Activated CD8-positive, alpha-beta memory T cell treated with anti-CD3 and anti-CD28 coated beads, Interleukin-2, amount 50 U/mL, for 1 hour (primary cell): ENCODE measurements around the gene SVBP.

Experiments used
- DNase-seq: peaks from one replicate; pipeline ENCODE4 v3.0.0-alpha.2; 2020; ENCODE audit errors: extremely low read depth

Gene SVBP

GRCh38 chr1:42765269-42765668 lies 51.9 kb downstream of the SVBP start:
- no peak for DNase-seq

GRCh38 chr1:42762269-42762668 lies 54.9 kb downstream of the SVBP start:
- no peak for DNase-seq

DNA sequence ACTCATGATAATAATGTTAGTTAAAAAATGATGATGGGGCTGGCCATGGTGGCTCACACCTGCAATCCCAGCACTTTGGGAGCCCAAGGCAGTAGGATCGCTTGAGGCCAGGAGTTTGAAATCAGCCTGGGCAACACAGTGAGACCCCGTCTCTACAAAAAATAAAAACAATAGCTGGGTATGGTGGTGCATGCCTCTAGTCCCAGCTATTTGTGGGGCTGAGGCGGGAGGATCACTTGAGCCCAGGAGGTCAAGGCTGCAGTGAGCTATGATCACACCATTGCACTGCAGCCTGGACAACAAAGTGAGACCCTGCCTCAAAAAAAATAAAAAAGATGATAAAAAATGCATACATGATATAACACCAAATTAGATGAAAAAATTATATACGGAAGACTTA lies 55.6 kb downstream of the SVBP start:
- no peak for DNase-seq

GRCh38 chr1:42759114-42759513 lies 58.1 kb downstream of the SVBP start:
- no peak for DNase-seq

DNA sequence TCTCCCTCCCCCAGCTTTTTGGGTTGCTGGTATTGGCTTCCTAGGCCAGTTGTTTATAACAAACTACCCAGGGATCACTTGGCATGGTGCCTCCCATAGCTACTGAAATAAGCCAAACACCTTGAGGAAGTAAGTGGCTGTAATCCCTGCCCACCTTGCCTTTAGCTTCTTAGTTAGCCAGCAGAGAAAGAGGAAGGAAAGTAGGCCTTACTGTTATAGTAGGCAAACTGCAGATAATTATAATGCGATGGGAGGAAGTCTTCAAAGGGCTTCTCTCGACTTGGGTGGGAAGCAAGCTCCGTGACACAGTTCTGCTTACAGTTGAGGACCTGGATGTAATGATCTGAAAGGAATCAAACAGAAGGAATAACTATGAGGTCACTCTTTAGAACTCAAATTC lies 58.6 kb downstream of the SVBP start:
- DNase-seq: no peak

GRCh38 chr1:42757892-42758275 lies 59.3 kb downstream of the SVBP start:
- no peak for DNase-seq
